HCT116 (cell line): ENCODE measurements around the gene RANBP17.

ENCODE experiments used
- CEBPB ChIP-seq: IDR thresholded peaks from 2 replicates; pipeline ENCODE4 v1.6.1; 2012; ENCODE audit warnings: low read depth
- ELF1 ChIP-seq: IDR thresholded peaks from 2 replicates; pipeline ENCODE4 v1.6.1; 2012; ENCODE audit warnings: low read depth, borderline replicate concordance
- EZH2 ChIP-seq: fragments of 200-600 bp; sonication (generic); IDR thresholded peaks from 2 replicates; pipeline ENCODE4 v1.6.1; 2017; ENCODE audit warnings: antibody characterized with exemption, mixed run types
- FOSL1 ChIP-seq: IDR thresholded peaks from 2 replicates; pipeline ENCODE4 v1.6.1; 2012; ENCODE audit warnings: low read depth
- JUND ChIP-seq: IDR thresholded peaks from 2 replicates; pipeline ENCODE4 v1.6.1; 2012
- POLR2A ChIP-seq: IDR thresholded peaks from 2 replicates; pipeline ENCODE4 v1.7.0; 2011; ENCODE audit warnings: borderline replicate concordance; ENCODE audit not compliant: insufficient read depth, insufficient read length; ENCODE audit errors: extremely low read depth
- POLR2AphosphoS5 ChIP-seq: IDR thresholded peaks from 2 replicates; pipeline ENCODE4 v1.6.1; 2011; ENCODE audit warnings: mild to moderate bottlenecking, low read depth, low read length, moderate library complexity
- RAD21 ChIP-seq: IDR thresholded peaks from 2 replicates; pipeline ENCODE4 v1.6.1; 2012; ENCODE audit warnings: low read depth, mild to moderate bottlenecking
- YY1 ChIP-seq: IDR thresholded peaks from 2 replicates; pipeline ENCODE4 v1.6.1; 2011; ENCODE audit warnings: low read length, low read depth, moderate library complexity, mild to moderate bottlenecking; ENCODE audit not compliant: insufficient replicate concordance; ENCODE audit errors: extremely low read depth
- TF ChIP-seq, protein P1 (sequence below): IDR thresholded peaks from 2 replicates; pipeline ENCODE4 v1.6.1; 2012; ENCODE audit warnings: low read depth
- TF ChIP-seq, protein P2 (sequence below), 3 experiments: fragments of 200-600 bp in 1 of 3; sonication (generic) in 1 of 3; IDR thresholded peaks in 2 of 3; conservative IDR thresholded peaks in 1 of 3; 2 replicates each; pipeline ENCODE4 v1.5.1; 2012 to 2017; ENCODE audit warnings: low read depth in 2 of 3, low read length in 2 of 3, antibody characterized with exemption in 1 of 3, borderline replicate concordance in 1 of 3, control low read depth in 1 of 3, mild to moderate bottlenecking in 1 of 3, mixed read lengths in 1 of 3, mixed run types in 1 of 3, moderate library complexity in 1 of 3; ENCODE audit not compliant: insufficient read depth in 1 of 3
- TF ChIP-seq, protein P3 (sequence below): IDR thresholded peaks from 2 replicates; pipeline ENCODE4 v1.6.1; 2012

DNA sequence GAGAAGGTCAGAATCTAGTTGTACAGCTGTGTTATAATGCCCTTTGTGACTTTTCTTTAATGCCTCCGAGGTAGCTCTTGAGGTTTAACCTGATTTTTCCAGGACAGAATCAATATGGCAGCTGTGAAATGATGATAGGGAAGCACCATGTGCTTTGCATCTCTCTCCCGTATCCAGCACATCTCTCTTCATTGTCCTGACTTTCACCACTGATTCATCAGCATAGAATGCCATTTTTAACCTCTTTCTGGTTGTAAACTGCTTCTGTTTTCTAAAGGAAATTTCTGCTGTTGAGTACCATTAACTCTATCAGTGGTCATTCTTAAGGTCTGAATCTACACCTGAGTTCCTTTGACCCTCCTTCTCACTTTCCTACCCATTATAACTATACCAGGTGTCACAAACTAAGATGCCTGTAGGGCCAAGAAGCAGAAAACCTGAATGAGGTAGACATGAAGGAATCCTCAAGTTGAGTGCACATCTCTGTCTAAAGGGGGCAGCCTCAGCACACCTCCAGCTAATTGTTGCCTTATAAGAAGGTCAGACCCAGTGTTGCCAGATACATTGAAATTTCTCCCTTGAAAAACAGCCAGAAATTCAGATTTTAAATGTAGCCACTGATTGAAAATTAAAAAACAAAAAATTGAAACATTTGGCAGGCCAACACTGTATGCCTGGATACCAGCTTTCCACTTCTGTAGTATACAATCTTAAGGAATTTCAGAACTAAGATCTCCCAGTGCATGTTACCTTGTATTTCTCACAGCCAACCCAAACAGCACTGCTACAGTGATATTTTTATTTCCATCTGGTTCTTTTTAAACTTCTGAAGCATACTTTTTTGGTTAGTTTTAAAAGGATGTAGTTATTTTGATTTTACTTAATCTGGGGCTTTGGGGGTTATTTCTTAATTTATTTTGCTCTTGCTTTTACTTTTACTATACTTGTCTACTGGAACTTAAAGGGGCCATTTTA, 411.5 kb downstream of the RANBP17 start:
- TF ChIP-seq CEBPB, result no peak
- no peak for TF ChIP-seq POLR2AphosphoS5
- TF ChIP-seq, protein P1, sequence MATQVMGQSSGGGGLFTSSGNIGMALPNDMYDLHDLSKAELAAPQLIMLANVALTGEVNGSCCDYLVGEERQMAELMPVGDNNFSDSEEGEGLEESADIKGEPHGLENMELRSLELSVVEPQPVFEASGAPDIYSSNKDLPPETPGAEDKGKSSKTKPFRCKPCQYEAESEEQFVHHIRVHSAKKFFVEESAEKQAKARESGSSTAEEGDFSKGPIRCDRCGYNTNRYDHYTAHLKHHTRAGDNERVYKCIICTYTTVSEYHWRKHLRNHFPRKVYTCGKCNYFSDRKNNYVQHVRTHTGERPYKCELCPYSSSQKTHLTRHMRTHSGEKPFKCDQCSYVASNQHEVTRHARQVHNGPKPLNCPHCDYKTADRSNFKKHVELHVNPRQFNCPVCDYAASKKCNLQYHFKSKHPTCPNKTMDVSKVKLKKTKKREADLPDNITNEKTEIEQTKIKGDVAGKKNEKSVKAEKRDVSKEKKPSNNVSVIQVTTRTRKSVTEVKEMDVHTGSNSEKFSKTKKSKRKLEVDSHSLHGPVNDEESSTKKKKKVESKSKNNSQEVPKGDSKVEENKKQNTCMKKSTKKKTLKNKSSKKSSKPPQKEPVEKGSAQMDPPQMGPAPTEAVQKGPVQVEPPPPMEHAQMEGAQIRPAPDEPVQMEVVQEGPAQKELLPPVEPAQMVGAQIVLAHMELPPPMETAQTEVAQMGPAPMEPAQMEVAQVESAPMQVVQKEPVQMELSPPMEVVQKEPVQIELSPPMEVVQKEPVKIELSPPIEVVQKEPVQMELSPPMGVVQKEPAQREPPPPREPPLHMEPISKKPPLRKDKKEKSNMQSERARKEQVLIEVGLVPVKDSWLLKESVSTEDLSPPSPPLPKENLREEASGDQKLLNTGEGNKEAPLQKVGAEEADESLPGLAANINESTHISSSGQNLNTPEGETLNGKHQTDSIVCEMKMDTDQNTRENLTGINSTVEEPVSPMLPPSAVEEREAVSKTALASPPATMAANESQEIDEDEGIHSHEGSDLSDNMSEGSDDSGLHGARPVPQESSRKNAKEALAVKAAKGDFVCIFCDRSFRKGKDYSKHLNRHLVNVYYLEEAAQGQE, result no peak
- TF ChIP-seq, protein P2, sequence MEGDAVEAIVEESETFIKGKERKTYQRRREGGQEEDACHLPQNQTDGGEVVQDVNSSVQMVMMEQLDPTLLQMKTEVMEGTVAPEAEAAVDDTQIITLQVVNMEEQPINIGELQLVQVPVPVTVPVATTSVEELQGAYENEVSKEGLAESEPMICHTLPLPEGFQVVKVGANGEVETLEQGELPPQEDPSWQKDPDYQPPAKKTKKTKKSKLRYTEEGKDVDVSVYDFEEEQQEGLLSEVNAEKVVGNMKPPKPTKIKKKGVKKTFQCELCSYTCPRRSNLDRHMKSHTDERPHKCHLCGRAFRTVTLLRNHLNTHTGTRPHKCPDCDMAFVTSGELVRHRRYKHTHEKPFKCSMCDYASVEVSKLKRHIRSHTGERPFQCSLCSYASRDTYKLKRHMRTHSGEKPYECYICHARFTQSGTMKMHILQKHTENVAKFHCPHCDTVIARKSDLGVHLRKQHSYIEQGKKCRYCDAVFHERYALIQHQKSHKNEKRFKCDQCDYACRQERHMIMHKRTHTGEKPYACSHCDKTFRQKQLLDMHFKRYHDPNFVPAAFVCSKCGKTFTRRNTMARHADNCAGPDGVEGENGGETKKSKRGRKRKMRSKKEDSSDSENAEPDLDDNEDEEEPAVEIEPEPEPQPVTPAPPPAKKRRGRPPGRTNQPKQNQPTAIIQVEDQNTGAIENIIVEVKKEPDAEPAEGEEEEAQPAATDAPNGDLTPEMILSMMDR (IDR thresholded peaks at IDR 0.05 in 2 of 3, conservative IDR thresholded peaks at IDR 0.05 in 1 of 3; ENCODE audit: borderline replicate concordance in 1 of 3, insufficient read depth in 1 of 3, low read depth in 2 of 3, low read length in 2 of 3), result peak; percentile 61 to 63 (median 63)
- no peak for TF ChIP-seq POLR2A
- TF ChIP-seq EZH2, result no peak
- TF ChIP-seq FOSL1, result no peak
- no peak for TF ChIP-seq ELF1
- TF ChIP-seq RAD21, result peak; percentile 75
- TF ChIP-seq, protein P3, sequence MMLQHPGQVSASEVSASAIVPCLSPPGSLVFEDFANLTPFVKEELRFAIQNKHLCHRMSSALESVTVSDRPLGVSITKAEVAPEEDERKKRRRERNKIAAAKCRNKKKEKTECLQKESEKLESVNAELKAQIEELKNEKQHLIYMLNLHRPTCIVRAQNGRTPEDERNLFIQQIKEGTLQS, result no peak
- TF ChIP-seq YY1, result no peak
- TF ChIP-seq JUND, result no peak
